HEK293T (cell line): ENCODE results near the gene TIAL1.

Source experiments
- CTCF ChIA-PET: fragments of 350-600 bp; formaldehyde crosslinking; extraction: SDS; loops from one replicate; lab custom pipeline; 2021; ENCODE audit warnings: antibody characterized with exemption, inconsistent platforms; lab: Yijun Ruan, JAX
- POLR2A ChIA-PET: fragments of 350-600 bp; formaldehyde crosslinking; extraction: SDS; loops from one replicate; lab custom pipeline; 2020; ENCODE audit warnings: antibody characterized with exemption, inconsistent platforms; lab: Yijun Ruan, JAX
- DNase-seq: peaks from one replicate; pipeline ENCODE4 v3.0.0; 2012; ENCODE audit warnings: mixed read lengths; ENCODE audit errors: extremely low spot score
- ARNT ChIP-seq: fragments of 450-650 bp; IDR thresholded peaks from 2 replicates; pipeline ENCODE4 v1.6.1; 2017; ENCODE audit warnings: mild to moderate bottlenecking
- BHLHE40 ChIP-seq: fragments of 450-650 bp; IDR thresholded peaks from 2 replicates; pipeline ENCODE4 v1.6.1; 2016; ENCODE audit warnings: mild to moderate bottlenecking, moderate library complexity, borderline replicate concordance
- CTBP1 ChIP-seq: fragments of 450-650 bp; IDR thresholded peaks from 2 replicates; pipeline ENCODE4 v1.6.1; 2016; ENCODE audit warnings: borderline replicate concordance
- ELF4 ChIP-seq: fragments of 450-650 bp; IDR thresholded peaks from 2 replicates; pipeline ENCODE4 v1.6.1; 2017; ENCODE audit warnings: antibody characterized with exemption
- FOXA1 ChIP-seq: fragments of 450-650 bp; IDR thresholded peaks from 2 replicates; pipeline ENCODE4 v1.6.1; 2016; ENCODE audit warnings: mild to moderate bottlenecking
- FOXK2 ChIP-seq: fragments of 450-650 bp; IDR thresholded peaks from 2 replicates; pipeline ENCODE4 v1.6.1; 2016; ENCODE audit warnings: mild to moderate bottlenecking
- FOXM1 ChIP-seq: fragments of 450-650 bp; IDR thresholded peaks from 2 replicates; pipeline ENCODE4 v1.6.1; 2017; ENCODE audit warnings: mild to moderate bottlenecking, borderline replicate concordance
- HDGF ChIP-seq: fragments of 450-650 bp; IDR thresholded peaks from 2 replicates; pipeline ENCODE4 v1.6.1; 2017; ENCODE audit warnings: antibody characterized with exemption, borderline replicate concordance
- L3MBTL2 ChIP-seq: fragments of 450-650 bp; conservative IDR thresholded peaks from 2 replicates; pipeline ENCODE4 v1.6.1; 2016; ENCODE audit warnings: mild to moderate bottlenecking
- LEF1 ChIP-seq: fragments of 450-650 bp; IDR thresholded peaks from 2 replicates; pipeline ENCODE4 v1.6.1; 2017; ENCODE audit warnings: mild to moderate bottlenecking, borderline replicate concordance
- NFRKB ChIP-seq: fragments of 450-650 bp; IDR thresholded peaks from 2 replicates; pipeline ENCODE4 v1.6.1; 2016; ENCODE audit warnings: mild to moderate bottlenecking, moderate library complexity
- SP1 ChIP-seq: fragments of 450-650 bp; IDR thresholded peaks from 2 replicates; pipeline ENCODE4 v1.6.1; 2017
- SUZ12 ChIP-seq: fragments of 450-650 bp; IDR thresholded peaks from 2 replicates; pipeline ENCODE4 v1.6.1; 2016; ENCODE audit warnings: mild to moderate bottlenecking
- TARDBP ChIP-seq: fragments of 450-650 bp; IDR thresholded peaks from 2 replicates; pipeline ENCODE4 v1.6.1; 2016
- ZNF384 ChIP-seq: fragments of 450-650 bp; IDR thresholded peaks from 2 replicates; pipeline ENCODE4 v1.6.1; 2016
- TF ChIP-seq, protein P1 (sequence below): fragments of 450-650 bp; IDR thresholded peaks from 2 replicates; pipeline ENCODE4 v1.6.1; 2016

The TIAL1 gene

DNA sequence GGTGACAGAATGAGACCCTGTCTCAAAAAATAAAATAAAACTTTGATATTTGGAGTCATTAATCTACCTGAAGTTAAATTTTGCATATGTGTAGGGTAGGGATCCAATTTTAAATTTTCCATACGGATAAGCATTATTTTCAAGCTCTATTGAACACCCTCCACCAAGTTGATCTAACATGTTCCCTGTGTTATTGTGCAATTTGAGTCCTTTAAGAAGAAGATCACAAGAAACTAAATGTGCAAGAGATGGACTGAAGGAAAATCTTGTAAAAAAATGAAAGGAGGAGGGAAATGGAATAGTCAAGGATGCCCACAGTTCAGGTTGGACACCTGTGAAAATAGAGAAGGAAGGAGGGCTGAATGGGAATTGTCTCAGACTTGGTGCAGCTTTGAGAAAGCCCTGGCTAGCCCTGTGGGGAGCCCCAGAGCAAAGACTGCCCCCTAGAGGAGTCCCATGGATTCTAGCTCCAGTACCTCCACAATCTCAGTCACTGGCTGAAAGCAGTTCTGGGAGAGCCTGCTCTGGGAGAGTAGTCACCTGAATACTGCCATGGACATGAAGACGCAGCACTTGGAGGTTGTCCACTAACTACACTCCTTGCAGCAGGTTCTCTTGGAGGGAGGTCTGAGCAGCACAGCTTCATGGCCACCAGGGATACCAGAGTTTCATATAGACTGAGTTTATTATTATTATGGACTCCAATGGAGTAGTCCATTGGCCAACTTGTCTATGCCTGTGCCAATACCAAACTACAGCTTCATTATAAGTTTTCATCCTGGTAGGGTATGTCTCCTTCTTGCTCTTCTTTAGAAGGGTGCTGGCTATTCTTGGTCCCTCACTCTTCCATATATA lies 5.7 kb upstream of the TIAL1 start:
- DNase-seq = peak; percentile 62
- ChIA-PET POLR2A (interaction anchor here (1.1 kb wide), 1 partner anchor 60 kb away, joined by 3 read pairs; the partner anchor contains the start of gene RGS10), CTCF (interaction anchor here (0.5 to 1.6 kb wide), 9 partner anchors 9 to 404 kb away, joined by 3 to 7 read pairs (median 4); no protein-coding TSS in a partner anchor)
- no peak for TF ChIP-seq CTBP1
- TF ChIP-seq FOXM1 = no peak
- TF ChIP-seq SUZ12 = no peak
- no peak for TF ChIP-seq LEF1
- TF ChIP-seq, protein P1, sequence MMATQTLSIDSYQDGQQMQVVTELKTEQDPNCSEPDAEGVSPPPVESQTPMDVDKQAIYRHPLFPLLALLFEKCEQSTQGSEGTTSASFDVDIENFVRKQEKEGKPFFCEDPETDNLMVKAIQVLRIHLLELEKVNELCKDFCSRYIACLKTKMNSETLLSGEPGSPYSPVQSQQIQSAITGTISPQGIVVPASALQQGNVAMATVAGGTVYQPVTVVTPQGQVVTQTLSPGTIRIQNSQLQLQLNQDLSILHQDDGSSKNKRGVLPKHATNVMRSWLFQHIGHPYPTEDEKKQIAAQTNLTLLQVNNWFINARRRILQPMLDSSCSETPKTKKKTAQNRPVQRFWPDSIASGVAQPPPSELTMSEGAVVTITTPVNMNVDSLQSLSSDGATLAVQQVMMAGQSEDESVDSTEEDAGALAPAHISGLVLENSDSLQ = no peak
- no peak for TF ChIP-seq FOXA1
- TF ChIP-seq FOXK2 = no peak
- TF ChIP-seq ARNT = no peak
- TF ChIP-seq TARDBP = no peak
- no peak for TF ChIP-seq BHLHE40
- TF ChIP-seq HDGF = no peak
- no peak for TF ChIP-seq ELF4
- TF ChIP-seq SP1 = no peak
- no peak for TF ChIP-seq NFRKB

DNA sequence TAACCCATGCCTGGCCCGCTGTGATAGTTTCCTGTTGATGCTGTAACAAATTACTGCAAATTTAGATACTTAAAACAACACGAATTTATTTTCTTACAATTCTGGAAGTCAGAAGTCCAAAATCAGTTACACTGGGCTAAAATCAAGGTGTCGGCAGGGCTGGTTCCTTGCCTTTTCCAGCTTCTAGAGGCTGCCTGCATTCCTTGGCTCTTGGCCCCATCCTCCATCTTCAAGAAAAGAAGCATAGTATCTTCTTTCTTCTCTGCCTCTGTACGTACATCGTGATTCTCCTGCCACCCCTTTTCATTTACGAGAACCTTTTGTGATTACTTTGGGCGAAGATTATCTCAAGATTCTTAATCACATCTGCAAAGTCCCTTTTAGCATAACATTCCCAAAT lies 1.6 kb upstream of the TIAL1 start:
- TF ChIP-seq FOXM1 (no peak), FOXK2 (no peak), TARDBP (no peak), ZNF384 (no peak), L3MBTL2 (no peak), CTBP1 (no peak), SUZ12 (no peak), NFRKB (no peak), SP1 (no peak), BHLHE40 (no peak)
- ChIA-PET POLR2A (interaction anchor here (1.9 to 5.0 kb wide), 2 partner anchors 55 to 399 kb away, joined by 5 to 41 read pairs; partner anchors contain the start of gene RGS10), CTCF (no interaction called here)
- DNase-seq = no peak

DNA sequence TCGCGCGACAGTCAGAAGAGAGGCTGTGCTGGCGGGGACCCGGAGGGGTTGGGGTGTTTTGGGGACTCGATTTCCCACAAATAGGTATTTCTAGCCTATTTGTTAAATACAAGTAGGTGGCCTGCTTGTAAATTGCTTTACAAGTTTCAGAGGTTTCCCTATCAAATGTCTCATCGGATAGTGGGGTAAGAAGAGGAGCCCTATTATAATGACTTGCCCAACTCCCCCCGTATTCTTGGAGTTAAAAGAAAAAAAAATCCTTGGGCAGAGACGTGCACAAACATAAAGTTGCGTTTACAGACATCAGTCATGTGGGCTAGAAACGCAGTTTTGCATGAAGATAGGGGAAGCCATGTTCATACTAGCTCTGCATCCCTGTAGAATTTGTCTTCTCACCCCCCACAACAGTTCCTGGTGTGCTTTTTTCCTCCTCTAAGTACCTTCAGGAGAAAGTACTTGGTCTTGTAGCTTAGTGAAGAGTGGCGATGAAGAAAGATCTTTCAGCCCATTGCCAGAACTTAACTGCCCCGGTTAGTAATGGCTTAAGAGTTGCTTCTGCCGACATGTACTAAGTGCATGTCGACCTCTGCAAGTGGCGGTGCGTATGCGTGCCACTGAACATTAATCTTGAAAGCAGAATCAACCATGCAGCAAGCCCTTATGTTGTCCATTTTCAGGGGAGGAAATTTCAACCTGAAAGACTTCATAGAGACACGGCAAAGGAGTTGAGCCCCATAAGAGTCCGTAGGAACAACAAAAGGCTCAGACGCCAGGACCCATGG lies 832 bp upstream of the TIAL1 start:
- ChIA-PET POLR2A (interaction anchor here (0.8 to 5.0 kb wide), 20 partner anchors 10 to 398 kb away, joined by 3 to 41 read pairs (median 4); partner anchors contain the start of genes BAG3, INPP5F, MCMBP and RGS10), CTCF (no interaction called here)
- TF ChIP-seq BHLHE40 (no peak), TARDBP (no peak), SP1 (no peak), SUZ12 (no peak), LEF1 (no peak), L3MBTL2 (no peak; the same call in none of the 2 replicates), FOXK2 (no peak), FOXA1 (no peak), ELF4 (no peak), NFRKB (no peak)
- TF ChIP-seq, protein P1 = no peak
- DNase-seq = no peak

DNA sequence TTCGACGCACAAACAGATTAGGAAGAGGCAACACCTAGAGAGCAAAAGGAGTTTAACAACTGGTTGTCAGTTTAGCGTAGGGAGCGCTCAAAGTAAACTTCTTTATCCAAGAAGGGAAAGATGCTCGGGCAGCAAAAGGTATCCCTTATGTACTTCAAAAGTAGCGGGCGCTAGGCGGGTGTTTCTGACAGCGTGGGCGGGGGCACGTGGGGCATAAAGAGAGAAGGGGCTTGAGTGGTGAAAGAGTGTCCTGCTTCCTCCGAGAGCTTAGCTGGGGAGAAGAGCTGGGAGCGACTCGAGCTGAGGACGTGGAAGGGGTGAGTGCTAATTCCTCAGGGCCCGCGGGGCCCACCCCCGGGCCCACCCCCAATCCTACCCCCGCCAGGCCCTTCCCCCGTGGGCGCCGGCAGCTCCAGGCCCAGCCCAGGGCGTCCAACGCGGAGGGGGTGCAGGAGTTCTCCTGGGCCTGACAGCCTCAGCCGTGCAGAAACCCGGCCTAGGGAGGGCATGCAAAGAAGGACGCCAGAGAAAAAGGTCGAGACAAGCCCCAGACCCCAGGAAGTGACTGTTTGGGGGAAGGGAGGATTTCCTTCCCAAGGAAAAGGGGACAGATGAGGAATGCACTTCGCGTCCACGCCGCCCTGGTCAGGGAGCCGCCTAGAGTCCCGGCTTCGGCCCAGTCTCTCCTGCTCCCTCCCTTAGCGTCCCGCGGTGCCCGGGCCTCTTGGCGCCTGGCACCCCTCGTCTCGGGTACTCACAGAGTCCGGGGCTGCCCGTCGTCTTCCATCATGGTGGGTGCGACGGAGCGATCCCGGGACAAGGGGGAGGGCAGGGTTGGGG lies 868 bp downstream of the TIAL1 start:
- TF ChIP-seq L3MBTL2 = peak; percentile 54
- TF ChIP-seq FOXM1 = no peak
- TF ChIP-seq FOXK2 = no peak
- POLR2A ChIA-PET = interaction anchor here (0.8 to 5.0 kb wide), 3 partner anchors 11 to 58 kb away, joined by 3 to 41 read pairs (median 3); partner anchors contain the start of gene RGS10
- CTCF ChIA-PET = interaction anchor here (0.6 kb wide), 2 partner anchors 70 to 189 kb away, joined by 5 to 8 read pairs; no protein-coding TSS in a partner anchor
- DNase-seq = peak; percentile 39

DNA sequence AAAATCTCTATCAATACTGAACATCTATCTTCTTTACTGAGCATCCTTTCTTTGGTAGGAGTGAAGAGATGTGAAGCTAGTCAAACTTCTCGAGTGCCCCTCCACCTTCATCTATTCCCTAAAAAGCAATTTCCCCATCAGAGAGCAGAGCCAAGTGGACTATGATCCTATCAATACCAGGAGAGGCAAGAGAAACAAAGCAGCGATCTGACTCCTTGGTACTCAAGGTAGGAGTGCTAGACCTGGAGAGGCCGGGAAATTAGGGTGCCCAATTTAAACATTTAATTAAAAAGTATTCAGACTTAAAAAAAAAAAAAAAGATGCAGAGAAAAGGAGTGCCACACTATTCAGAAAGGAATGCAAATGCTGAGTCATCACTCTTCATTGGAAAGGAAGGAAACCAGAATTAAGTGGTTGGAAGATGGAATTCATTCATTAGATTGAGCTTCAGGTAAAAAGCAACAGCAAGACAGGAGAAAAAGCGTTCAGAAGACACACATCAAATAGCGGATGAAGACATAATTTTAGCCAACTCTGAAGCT lies 1.6 kb downstream of the TIAL1 start:
- CTCF ChIA-PET = interaction anchor here (0.6 kb wide), 1 partner anchor 188 kb away, joined by 5 read pairs; no protein-coding TSS in a partner anchor
- POLR2A ChIA-PET = interaction anchor here (0.8 to 5.0 kb wide), 2 partner anchors 10 to 52 kb away, joined by 3 to 41 read pairs; partner anchors contain the start of gene RGS10
- TF ChIP-seq L3MBTL2 (no peak), CTBP1 (no peak), BHLHE40 (no peak), SUZ12 (no peak), ELF4 (no peak), ZNF384 (no peak), SP1 (no peak), LEF1 (no peak), HDGF (no peak), TARDBP (no peak), ARNT (no peak), FOXM1 (no peak), NFRKB (no peak), FOXK2 (no peak), FOXA1 (no peak)
- TF ChIP-seq, protein P1 = no peak
- DNase-seq = no peak
